Stimulated activated CD8-positive, alpha-beta memory T cell treated with anti-CD3 and anti-CD28 coated beads, Interleukin-12 subunit alpha, Interleukin-12 subunit beta, amount 100 ng/mL, for 1 hour (primary cell): ENCODE data around the gene B4GALNT1.
"Not testable (repeated sequence)": the region's sequence is repeated elsewhere in the genome, so short reads cannot be mapped to it uniquely, and the experiment has no call there.

Experiments
- DNase-seq: peaks from one replicate; pipeline ENCODE4 v3.0.0-alpha.2; 2020; ENCODE audit warnings: low read depth

The B4GALNT1 gene

DNA sequence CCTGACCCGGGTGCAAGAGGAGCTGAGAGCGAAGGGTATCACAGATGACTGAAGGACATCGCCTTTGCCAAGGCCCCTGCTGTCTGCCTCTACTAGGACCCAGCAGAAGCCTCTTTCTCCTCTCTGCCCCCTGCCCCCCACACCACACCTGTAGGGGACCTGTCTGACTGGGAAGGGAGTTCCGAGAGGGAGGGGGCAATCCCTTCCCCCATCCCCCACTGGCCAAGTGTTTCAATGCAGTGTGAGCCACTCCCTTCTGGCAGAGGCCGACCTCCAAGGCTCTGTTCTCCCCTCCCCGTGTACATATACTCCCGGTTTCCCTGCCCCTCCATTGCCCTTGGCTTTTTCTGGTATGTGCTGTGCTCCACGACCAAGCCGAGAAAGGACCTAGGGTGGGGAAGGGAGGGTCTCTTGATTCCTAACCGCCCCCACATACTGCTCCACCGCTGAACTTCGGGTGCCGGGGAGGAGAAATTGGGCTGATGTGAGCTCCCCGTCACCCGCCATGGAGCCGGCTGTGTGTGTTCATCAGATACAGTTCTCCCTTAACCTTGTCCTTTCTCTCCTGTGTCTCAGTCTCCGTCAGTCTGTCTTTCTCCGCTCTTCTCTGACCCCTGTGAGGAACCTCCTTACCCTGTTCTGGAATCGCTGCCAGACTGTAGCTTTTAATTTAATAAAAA is 23.8 kb downstream of the B4GALNT1 start:
- no peak for DNase-seq

DNA sequence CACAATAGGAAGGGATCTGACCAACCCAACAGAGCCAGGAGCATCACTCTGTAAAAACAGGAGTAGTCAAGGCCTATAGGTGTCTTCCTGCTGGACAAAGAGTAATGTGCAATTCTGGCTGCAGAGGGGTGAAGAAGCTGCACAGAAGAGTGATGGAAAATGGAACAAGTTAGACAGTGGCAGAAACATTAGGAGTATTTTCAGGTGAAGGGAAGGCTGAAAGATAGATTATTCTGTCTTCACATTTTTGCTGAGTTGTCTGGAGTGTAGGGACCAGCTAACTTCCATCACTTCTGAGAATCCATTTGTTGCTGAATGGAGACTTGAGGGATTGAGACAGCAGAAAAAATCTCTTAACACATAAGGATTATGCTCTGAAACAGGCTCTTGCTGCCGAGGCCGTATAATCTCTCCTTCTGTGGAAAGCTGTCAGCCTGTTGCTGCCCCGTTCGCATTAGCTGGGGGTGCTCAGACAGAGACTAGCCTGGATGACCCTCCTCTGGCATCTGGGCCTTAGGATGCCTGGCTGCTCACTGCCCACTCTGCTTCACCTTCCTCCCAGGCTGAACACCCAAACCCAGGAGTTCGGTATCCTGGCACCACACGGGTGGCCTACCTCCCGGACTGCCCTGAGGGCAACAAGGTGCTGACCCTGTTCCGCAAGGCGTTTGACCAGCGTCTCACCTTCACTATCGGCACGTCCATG is 24.9 kb downstream of the B4GALNT1 start:
- no peak for DNase-seq

DNA sequence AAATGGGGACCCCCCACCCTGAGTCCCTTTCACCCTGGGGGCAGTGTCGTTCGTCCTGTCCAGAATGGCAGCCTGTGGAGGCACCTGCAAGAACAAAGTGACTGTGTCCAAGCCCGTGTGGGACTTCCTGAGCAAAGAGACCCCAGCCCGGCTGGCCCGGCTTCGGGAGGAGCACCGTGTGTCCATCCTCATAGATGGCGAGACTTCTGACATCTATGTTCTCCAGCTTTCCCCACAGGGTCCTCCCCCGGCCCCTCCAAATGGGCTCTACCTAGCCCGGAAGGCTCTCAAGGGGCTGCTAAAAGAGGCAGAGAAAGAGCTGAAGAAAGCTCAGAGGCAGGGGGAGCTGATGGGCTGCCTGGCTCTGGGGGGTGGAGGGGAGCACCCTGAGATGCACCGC is 26.2 kb downstream of the B4GALNT1 start:
- DNase-seq = no peak

- no peak for DNase-seq
Measured at GRCh38 chr12:57606399-57606798, 26.6 kb downstream of the B4GALNT1 start.

GRCh38 chr12:57605811-57606311 is 27.1 kb downstream of the B4GALNT1 start:
- no peak for DNase-seq

DNA sequence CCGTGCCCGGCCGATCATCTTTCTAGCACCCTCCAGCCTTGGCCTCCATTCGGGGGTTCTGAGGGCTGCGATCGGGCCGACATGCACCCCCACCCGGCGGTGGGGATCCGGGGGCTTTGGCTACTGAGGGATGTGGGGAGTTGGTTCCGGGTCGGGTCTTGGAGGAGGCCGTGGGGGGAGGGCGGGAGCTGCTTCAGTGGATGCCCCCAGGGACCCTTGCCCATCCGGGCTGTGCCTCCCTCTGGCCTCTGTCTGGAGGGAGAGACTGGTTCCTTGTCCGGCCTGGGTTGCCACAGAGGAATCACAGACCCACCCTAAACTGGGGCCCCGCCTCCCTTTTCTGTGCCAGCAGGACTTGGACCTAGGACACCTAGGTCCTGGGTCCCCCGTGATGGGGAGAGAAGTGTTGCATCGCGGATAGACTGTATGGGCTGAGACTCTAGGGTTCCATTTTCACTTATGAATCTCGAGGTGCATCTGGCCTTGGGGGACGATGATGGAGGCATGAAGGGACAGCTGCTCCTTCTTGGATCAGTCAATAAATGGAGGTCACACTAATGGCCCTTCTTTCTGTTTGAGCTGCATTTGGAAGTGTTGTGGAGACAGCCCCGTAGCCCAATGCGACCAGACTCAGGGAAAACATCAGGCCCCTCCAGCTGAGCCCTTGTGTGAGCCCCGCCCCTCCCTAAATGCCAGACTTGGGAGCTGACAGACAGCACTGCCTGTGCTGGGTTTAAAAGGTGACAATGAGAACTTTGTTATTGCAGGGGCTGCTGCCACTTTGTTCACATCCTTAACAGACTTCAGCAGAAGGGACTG is 27.8 kb downstream of the B4GALNT1 start:
- DNase-seq = no peak

- DNase-seq = no peak
Measured at GRCh38 chr12:57604454-57604991, 28.5 kb downstream of the B4GALNT1 start, which contains the start of gene DTX3. TSS of gene DTX3 (plus strand) at chr12:57604824. CDS start at chr12:57606518, 1,694 bp downstream.

DNA sequence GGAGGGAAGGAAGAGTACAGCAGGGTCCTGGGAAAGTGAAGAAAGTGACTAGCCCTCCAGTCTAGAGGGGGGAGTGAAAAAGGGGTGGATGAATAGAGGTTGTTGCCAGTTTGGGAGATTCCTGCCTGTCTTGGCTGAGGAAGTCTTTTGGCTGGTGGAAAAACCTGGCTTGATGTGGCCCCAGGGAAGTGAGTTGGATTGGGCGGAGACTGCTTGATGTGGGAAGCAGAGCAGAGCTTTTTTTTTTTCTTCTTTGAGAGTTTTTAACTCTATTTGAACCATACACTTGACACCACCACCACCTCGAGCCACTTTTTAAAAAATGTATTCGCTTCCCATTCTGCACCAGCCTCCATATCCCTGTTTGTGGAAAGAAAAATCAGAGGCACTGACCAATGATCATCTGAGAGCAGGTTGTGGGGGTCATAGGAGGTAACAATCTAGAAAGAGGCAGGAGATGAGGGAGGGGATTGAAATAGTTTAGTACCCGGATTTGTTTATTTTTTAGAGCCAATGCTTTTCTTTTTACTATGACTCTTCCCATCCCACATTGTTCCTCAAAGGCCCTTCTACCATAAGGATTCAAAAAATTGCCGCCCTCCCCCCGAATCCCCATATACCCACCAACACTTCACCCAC is 29.1 kb downstream of the B4GALNT1 start:
- DNase-seq = no peak

DNA sequence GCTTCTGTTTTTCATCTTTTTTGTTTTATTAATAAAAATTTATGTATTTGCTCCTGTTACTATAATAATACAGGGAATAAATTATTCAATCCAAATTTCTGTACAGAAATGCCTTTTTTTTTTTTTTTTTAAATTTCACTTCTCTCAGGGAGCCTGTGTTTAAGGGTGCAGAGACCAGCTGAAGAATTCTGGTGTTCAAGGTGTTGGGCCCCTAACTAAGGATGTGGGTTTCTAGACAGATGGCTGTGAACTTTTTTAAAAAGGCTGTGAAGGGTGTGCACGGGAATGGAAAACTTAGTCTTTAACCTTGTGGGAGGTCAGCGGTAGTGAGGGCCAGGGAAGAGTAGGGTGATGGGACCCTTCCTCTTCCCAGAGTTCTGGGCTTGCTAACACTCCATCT is 29.7 kb downstream of the B4GALNT1 start:
- DNase-seq = no peak

DNA sequence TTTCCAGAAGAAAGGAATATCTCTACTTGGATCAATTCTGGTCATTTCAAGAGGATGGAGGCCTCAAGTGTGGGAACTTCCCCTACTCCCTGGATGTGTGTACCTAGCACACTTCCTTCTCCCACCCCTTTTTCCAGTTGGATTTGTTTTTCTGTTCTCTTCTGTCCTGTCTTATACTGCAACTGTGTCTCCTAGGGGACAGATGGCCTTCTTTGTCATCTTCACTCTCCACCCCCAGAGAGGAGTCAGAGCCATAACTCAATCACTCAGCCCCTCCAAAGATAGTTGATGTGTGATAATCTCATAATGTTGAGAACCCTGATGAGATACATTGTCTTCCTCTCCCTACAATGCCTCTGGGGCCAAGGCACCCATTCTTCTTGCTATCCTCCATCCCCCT is 30.5 kb downstream of the B4GALNT1 start:
- no peak for DNase-seq

DNA sequence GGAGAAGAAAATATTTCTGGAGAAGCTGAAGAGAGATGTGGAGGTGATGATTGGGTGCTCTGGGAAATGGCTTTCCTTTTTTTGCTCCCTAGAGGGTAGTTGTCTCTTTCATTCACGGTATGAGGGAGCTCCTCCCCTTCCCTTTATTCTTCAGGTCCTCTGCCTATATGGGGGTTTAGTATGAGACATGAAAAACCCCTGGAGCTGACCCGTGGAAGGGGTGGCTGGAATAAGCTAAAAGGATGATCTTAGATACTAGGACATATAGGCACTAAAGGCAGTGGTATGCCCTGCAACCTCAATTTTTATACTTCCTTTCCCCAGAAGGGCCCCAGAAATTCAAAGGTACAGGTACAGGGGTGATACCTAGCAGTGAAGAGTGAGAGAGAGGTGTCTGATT is 32.6 kb downstream of the B4GALNT1 start:
- no peak for DNase-seq

- no peak for DNase-seq
Measured at GRCh38 chr12:57593187-57593586, 39.8 kb downstream of the B4GALNT1 start.

- no peak for DNase-seq
Measured at GRCh38 chr12:57592551-57593165, 40.3 kb downstream of the B4GALNT1 start.

- no peak for DNase-seq
Measured at GRCh38 chr12:57591782-57592325, 41.1 kb downstream of the B4GALNT1 start.

DNA sequence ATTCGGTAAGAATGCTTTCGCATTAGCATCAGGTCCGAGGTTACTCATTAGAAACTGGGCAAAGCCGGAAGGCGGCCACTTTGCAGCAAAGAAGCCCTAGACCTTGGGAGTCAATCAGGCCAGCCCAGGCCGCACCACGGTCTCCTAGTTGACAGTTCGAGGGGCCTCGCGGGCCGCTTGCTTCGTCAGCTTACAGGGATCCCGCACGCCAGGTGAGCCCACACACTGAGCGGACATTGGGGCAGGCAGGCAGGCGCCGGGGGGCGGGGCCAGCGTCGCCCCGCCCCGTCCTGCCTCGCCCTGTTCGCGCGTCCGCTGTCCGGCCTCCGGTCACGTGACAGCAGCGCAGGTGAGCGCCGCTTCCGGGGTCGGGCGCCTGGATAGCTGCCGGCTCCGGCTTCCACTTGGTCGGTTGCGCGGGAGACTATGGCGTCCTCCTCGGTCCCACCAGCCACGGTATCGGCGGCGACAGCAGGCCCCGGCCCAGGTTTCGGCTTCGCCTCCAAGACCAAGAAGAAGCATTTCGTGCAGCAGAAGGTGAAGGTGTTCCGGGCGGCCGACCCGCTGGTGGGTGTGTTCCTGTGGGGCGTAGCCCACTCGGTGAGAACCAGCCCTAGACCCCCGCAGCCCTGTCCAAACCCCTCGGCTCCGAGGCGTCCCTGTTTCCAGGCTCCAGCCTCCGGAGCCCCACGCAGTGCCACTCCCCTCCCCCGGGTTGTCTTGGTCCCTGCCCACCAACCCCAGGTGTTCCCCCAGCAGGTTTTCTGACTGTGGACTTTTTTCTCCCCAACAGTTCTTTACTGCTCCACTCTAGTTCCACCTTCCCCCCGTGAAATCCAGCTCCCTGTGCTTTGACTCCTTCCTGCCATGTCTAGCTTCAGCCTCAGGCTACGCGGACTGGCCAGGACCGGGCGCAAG is 41.9 kb downstream of the B4GALNT1 start, which contains the start of gene PIP4K2C:
PIP4K2C (plus strand) TSS at position 329 of the 918 bp plus-strand sequence; CDS start at position 427, 98 bp downstream.
- peak; percentile 62 for DNase-seq

- no peak for DNase-seq
Measured at GRCh38 chr12:57590479-57590863, 42.5 kb downstream of the B4GALNT1 start.

GRCh38 chr12:57588951-57589610 is 43.9 kb downstream of the B4GALNT1 start:
- not testable (repeated sequence) for DNase-seq

DNA sequence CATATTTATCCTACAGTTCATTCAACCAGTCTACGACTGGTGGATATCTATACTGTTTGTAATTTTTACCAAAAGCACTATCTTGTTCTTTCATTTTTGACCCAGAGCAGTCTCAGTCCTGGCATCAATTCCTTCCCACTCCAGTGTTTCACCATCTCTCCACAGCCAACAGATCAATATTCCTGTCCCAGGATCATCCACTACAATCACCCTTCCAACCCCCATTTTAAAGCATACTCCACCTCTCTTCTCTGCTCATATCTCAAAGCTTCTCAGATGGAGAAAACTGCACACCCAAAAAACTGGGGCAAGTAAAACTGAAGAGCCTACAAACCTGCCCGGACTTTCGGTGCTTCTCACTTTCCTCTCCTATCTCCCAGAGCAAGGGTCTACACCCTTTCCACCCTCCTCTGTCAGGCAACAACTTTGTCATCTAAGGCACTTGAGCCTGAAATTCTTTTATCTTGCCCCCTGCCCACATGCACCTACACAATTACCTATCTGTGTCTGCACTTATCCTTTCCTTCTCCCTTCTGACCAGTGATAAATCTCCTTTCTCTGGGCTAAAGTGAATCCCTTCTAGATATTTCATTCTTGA is 46.1 kb downstream of the B4GALNT1 start:
- no peak for DNase-seq

DNA sequence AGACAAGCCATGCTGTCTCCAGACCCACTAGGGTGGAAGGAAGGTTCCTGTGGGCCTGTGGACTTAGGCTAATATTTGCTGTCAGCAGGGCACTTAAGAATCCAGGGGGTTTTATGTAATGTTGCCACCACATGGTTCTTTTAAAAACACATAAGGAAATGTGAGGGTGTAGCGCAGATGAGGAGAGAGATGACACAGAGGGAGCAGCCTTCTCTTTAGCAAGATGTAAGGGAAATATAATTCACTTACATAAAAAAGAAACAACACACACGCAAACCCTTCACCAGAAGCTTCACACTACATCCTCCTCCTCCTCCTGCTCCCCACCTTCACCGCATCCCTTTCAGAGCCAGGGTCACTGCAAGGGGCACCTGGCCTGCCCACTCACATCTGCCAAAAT is 46.9 kb downstream of the B4GALNT1 start:
- no peak for DNase-seq
